HG03342 (cell line): ENCODE data around the gene DHX35.
"Not testable (repeated sequence)": the region's sequence is repeated elsewhere in the genome, so short reads cannot be mapped to it uniquely, and the experiment has no call there.

Experiments
- ATAC-seq: cut with Tn5 transposase; IDR thresholded peaks from one replicate; pipeline ENCODE4 v1.9.1; 2021; ENCODE audit warnings: mild to moderate bottlenecking, moderate library complexity; ENCODE audit not compliant: unreplicated experiment

DHX35 gene

DNA sequence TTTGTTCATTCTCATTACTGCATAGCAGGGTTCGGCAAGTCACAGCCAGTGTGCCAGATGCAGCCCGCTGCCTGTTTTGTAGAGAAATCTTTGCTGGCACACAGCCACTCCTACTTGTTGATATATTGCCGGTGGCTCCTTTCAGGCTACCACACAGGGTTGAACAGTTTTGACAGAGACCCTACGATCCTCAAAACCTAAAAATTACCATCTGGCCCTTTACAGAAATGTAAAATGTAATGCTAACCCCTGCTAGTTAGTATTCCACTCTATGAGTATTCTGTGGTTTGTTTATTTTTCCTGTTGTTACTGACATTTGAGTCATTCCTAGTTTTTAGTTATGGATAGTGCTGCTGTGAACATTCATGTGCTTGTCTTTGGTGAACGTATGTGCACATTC lies 11.5 kb downstream of the DHX35 start:
- no peak for ATAC-seq

- ATAC-seq: no peak
Measured at GRCh38 chr20:38975539-38976120, 13.5 kb downstream of the DHX35 start.

GRCh38 chr20:38979434-38979833 lies 17.3 kb downstream of the DHX35 start:
- ATAC-seq: no peak

GRCh38 chr20:38979842-38980241 lies 17.7 kb downstream of the DHX35 start:
- no peak for ATAC-seq

GRCh38 chr20:38982291-38982690 lies 20.1 kb downstream of the DHX35 start:
- ATAC-seq: no peak

- no peak for ATAC-seq
Measured at GRCh38 chr20:38985060-38985459, 22.9 kb downstream of the DHX35 start.

DNA sequence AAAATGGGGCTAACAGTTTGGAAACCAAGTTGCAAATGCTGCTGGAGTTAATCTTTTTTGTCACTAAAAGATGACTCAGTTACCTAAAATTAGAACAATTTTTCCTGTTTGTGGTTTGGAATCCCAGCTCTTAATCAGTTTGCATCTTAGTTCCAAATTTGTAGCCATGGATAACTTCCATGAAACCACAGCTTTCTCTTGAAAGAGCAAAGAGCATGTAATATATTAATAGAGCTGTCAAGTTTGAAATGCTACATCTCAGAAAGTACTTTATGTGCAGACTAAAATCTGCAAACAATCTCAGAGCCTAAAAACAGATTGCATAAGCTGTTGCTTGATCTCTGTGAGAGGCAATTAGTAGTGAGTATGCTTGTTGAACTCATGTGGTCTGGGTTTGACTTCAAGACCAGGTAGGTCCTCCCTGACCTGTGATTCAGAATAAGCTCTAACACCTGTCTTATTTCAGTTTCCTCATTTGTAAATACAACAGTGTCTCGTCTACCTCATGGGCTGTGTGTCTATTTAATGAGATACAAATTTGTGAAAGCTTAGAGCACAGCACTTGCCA lies 23.5 kb downstream of the DHX35 start:
- ATAC-seq: no peak

DNA sequence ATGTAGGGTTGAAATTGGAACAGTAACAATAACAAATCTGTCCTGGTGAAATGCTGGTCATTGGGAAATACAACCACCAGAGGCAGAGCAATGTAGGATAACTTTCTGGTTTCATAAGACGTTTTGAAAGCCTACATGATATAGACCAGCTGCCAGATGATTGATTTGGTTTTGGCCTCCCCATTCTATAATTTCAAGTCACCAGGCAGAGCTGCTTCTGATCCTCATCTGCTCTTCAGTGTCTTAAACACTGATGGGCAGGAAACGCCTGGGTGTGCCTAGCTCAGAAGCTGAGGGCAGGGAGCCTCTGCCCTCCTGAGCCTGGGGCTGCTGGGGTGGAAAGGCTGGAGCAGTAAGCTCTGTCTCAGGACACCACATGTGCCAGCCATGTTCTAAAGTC lies 24.5 kb downstream of the DHX35 start:
- ATAC-seq: no peak

DNA sequence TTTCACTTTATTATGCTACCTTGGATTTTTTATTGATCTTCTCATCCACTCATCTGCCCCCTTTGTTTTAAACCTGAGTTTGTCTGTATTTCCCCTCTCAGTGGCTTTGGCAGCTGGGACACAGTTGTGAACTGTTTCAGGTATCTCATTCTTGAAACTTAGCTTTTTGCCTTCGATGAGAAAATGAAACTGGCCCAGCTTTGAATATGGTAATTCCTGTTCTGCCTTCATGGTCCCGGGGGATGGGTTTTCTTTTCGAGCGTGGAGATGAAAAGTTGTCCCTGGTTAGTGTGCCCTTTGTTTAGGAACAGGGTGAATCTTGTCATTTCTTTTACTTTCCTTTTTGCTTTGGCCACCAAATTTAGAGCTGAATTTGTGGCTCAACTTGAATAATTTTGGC lies 25.6 kb downstream of the DHX35 start:
- peak; percentile 81 for ATAC-seq

DNA sequence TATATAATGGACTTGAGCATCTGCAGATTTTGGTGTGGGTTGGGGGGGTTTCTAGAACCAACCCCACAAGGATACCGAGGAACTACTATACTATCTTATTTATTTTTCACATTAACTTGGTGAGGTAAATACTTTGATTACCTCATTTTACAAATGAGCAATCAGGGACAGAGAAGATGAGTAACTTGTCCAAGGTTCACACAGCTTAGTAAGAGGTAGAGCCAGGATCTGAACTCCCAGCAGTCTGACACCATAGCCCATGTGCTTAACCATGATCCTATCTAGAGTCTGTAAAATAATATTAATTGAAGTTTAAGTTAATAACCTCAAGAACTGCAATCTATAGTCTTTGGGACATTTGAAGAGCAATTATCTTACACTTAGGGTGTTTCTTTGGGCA lies 28.6 kb downstream of the DHX35 start:
- no peak for ATAC-seq

- no peak for ATAC-seq
Measured at GRCh38 chr20:38991814-38992704, 29.9 kb downstream of the DHX35 start.

DNA sequence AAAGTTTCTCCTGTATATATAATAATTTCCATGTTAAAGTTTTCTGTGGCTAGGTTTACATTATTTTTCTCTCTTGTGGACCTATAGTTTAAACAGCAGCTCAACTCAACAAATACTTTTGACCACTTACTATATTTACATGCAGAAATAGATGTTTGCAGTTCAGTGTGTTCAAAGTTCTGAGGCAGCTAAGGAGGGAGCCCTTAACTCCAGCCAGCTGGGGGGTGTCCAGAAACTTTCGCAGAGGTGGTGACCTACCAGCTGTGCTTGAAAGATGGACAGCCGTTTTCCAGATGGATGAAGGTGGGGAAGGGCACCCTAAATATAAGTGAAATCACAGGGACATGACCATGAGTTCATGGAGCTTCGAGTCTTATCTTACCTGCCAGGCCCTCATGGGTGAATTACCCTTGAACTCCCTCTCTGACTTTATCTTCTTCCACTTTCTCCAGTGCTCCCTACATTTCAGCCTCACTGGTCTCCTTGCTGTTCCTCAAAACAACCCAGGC lies 33.4 kb downstream of the DHX35 start:
- ATAC-seq: no peak

GRCh38 chr20:38996866-38997265 lies 34.7 kb downstream of the DHX35 start:
- ATAC-seq: not testable (repeated sequence)

- ATAC-seq: peak; percentile 79
Measured at GRCh38 chr20:38997622-38998021, 35.5 kb downstream of the DHX35 start.

DNA sequence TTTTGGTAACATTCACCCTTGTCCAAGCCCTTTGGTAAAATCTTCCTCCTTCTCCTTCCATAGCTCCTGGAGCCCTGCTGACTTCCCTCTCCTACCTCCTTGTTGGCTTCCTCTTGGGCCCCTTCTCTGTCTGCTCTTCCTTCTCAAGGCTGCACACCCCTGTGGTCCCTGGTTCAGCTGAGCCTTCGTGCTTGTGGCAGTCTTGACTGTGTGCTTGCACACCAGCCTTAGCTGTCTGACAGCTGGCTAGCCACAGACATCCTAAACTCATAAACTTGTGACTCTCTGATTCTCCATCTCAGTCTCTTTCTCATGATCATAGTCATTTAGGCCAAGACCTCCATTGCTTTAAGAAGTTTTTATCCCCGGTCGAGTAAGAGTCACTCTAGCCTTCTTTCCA lies 37.1 kb downstream of the DHX35 start:
- ATAC-seq: no peak

- no peak for ATAC-seq
Measured at GRCh38 chr20:38999965-39000910, 38.1 kb downstream of the DHX35 start.

DNA sequence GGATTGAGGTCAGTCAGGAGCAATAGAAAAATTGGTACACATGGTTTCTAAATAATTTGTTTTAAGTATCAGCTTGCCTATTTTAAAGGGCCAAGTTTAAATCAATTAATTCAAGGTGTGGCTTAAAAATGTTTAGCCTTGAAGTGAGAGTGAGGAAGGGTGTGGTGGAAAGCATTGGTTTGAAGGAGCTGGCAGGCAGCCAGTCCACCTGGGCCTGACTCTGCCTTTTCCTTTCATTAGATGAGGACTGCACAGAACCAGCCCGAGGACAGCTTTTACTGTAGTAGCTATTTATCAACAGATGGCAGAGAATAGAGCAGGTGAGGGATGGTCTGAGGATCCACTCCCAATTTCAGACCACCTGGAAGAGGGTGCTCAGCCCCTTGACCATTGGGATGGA lies 42.4 kb downstream of the DHX35 start:
- ATAC-seq: no peak

GRCh38 chr20:39009348-39009747 lies 47.2 kb downstream of the DHX35 start:
- no peak for ATAC-seq

DNA sequence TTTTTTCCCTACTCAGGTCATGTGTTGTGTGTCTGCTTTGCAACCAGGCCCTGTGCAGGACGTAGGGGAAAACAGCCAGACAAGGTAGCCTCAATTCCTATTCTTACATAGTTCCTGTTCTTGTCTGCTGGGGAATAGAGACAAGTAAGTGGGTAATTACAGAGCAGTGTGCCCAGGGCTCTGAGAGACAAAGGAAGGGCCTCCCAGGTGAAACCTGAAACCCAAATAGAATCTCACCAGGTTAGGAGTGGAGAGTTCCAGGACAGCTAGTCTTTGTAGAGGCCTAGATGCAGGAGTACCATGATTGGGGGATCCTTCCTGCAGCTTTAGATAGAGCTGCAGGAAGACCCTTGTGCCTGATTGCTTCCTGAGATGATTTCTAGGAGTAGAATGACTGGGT lies 48.4 kb downstream of the DHX35 start:
- ATAC-seq: no peak

GRCh38 chr20:39013662-39014109 lies 51.5 kb downstream of the DHX35 start:
- no peak for ATAC-seq

DNA sequence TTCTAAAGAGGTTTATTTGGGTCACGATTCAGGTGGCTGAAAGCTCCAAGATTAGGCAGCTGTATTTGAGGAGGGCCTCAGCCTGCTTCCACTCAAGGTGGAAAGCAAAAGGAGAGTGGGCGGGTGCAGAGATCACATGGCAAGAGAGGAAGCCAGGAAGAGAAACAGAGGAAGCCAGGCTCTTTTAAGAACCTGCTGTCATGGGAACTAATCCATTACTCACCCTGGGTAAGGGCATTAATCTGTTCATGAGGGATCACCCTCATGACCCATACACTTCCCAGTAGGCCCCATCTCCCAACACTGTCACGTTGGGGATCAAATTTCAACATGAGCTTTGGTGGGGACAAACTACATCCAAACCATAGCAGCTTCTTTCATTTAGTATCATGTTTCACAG lies 53.9 kb downstream of the DHX35 start:
- no peak for ATAC-seq
